Common myeloid progenitor, CD34-positive (primary cell): ENCODE measurements around the gene DOC2A. TPM values are rescaled to one million over a fixed set of nuclear protein-coding genes. Genes with fewer than 3 reads are reported as not detected.
A peak's percentile ranks its signal among the peaks of the same experiment; 100 is the strongest.

Source experiments
- CTCF ChIA-PET: fragments of 350-600 bp; sonication (Branson Sonifier 250); formaldehyde crosslinking; loops from one replicate; lab custom pipeline; 2021; ENCODE audit warnings: antibody characterized with exemption; lab: Charles Lee
- POLR2A ChIA-PET: fragments of 350-600 bp; sonication (Branson Sonifier 250); formaldehyde crosslinking; loops from one replicate; lab custom pipeline; 2021; ENCODE audit warnings: antibody characterized with exemption; lab: Charles Lee
- DNase-seq, 3 donors: peaks; one replicate each; pipeline versions ENCODE4 v3.0.0 to v3.0.0-alpha.2; 2013
- H3K27ac ChIP-seq, 2 experiments: 1 replicate in 1 of 2; 2 replicates in 1 of 2; pipeline ENCODE4 v1.7.0; 2013; ENCODE audit warnings: inconsistent platforms in 2 of 2, low read length in 2 of 2, mild to moderate bottlenecking in 2 of 2, low read depth in 1 of 2, moderate library complexity in 1 of 2; ENCODE audit not compliant: severe bottlenecking in 2 of 2, insufficient read depth in 1 of 2, poor library complexity in 1 of 2
- H3K27me3 ChIP-seq, 5 experiments: replicated peaks in 2 of 5; 1 replicate in 3 of 5; 2 replicates in 2 of 5; pipeline versions ENCODE4 v1.6.1 to v1.7.0; 2013; ENCODE audit warnings: low read length in 4 of 5, mild to moderate bottlenecking in 2 of 5, moderate library complexity in 2 of 5, inconsistent platforms in 1 of 5; ENCODE audit not compliant: insufficient read depth in 5 of 5, control insufficient read depth in 4 of 5
- H3K36me3 ChIP-seq, 4 experiments: 1 replicate in 2 of 4; 2 replicates in 2 of 4; pipeline versions ENCODE4 v1.6.1 to v1.7.0; 2013; ENCODE audit warnings: low read length in 3 of 4, control low read depth in 1 of 4, mild to moderate bottlenecking in 1 of 4; ENCODE audit not compliant: control insufficient read depth in 4 of 4, insufficient read depth in 4 of 4
- H3K4me1 ChIP-seq, 4 experiments: 1 replicate in 3 of 4; 2 replicates in 1 of 4; pipeline versions ENCODE4 v1.6.1 to v1.7.1; 2013; ENCODE audit warnings: low read length in 3 of 4, mild to moderate bottlenecking in 3 of 4, control low read depth in 1 of 4, inconsistent platforms in 1 of 4, moderate library complexity in 1 of 4; ENCODE audit not compliant: control insufficient read depth in 4 of 4, insufficient read depth in 4 of 4; ENCODE audit errors: control extremely low read depth in 1 of 4
- H3K4me3 ChIP-seq, 7 experiments: 1 replicate in 4 of 7; 2 replicates in 3 of 7; pipeline versions ENCODE4 v1.5.1 to v1.7.0; 2013; ENCODE audit warnings: mild to moderate bottlenecking in 7 of 7, low read length in 6 of 7, moderate library complexity in 6 of 7, inconsistent platforms in 2 of 7, low read depth in 2 of 7, control low read depth in 1 of 7; ENCODE audit not compliant: insufficient read depth in 4 of 7, control insufficient read depth in 1 of 7; ENCODE audit errors: extremely low read depth in 1 of 7
- H3K9me3 ChIP-seq, 5 experiments: 1 replicate in 4 of 5; 2 replicates in 1 of 5; pipeline versions ENCODE4 v1.6.1 to v1.7.1; 2013; ENCODE audit warnings: low read length in 4 of 5, mild to moderate bottlenecking in 2 of 5, inconsistent platforms in 1 of 5, low read depth in 1 of 5, moderate library complexity in 1 of 5; ENCODE audit not compliant: control insufficient read depth in 4 of 5, insufficient read depth in 2 of 5; ENCODE audit errors: control extremely low read depth in 1 of 5
- WGBS: methylation state at CpG from one replicate; pipeline ENCODE4 v1.1.5; 2013; ENCODE audit not compliant: insufficient coverage; 5-methylcytosine and 5-hydroxymethylcytosine counted together
- polyA plus RNA-seq: library from polyadenylated mRNA; unstranded; fragments of 120-200 nt; gene quantifications from one replicate; pipeline ENCODE4 v1.2.1, GENCODE V29; 2013

The DOC2A gene
- polyA plus RNA-seq: 1.7 TPM

DNA sequence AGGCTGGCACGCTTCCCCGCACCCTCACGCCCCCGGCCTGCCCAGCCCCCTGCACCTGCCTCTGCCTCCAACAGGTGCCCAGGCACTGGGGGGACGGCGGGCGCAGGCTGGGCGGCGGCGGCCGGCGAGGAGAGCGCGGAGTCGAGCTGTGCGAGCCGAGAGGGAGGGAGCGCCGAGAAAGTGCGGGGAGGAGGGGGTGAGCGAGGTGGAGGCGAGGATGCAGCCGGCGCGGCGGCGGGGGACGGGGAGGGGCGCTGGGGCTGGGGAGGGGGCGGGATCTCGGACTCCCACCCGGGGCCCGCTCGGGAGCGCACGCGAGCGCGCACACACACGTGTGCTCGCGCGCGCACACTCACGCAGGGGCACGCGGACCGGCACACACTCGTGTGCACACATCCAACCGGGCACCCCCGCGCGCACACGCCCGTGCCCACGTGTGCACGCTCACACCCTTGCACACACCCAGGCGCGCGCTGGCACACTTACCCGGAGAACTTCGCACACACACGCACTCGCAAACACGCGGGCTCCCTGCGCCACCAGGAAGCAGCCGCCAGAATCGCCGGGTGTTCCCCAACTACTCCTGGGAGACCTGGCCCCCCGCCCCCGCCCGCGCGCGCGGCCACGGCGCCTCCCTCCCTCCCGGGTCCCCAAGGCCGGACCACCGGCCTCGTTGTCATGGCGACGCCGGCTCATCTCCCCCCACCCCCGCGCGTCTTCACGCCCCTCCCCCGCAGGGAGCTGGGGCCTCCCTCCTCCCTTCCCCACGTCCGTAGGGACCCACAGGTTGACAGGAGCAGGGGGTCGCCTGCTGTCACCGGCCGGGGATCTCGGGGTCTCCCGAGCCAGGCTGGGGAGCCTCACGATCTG, at the start of gene DOC2A:
Gene DOC2A (minus strand): TSS at position 184 of the 870 bp plus-strand sequence. CDS start 805 bp downstream, outside the sequence.
- H3K36me3 ChIP-seq: peaks cover 0 to 5% (median 0%) of the 10 kb centered on the region in 4 experiments
- DNase-seq: peak in 2 of 3 donors; percentile 61 to 67
- CTCF ChIA-PET: no interaction called here
- peak within 1 kb of the TSS in 6 of 7 experiments; percentile 35 to 72 (median 64) for H3K4me3 ChIP-seq
- no peaks in the 10 kb centered on the region for H3K9me3 ChIP-seq
- H3K27me3 ChIP-seq: peaks cover 0 to 39% (median 11%) of the 10 kb centered on the region in 5 experiments
- POLR2A ChIA-PET: interaction anchor here (0.5 kb wide), 1 partner anchor 23 kb away, joined by 4 read pairs; no protein-coding TSS in a partner anchor
- H3K27ac ChIP-seq: no peak within 1 kb of the TSS
- H3K4me1 ChIP-seq: peaks cover 0 to 19% (median 17%) of the 10 kb centered on the region in 4 experiments
- 0% methylated on average over 60 of the region's 99 CpGs for WGBS

DNA sequence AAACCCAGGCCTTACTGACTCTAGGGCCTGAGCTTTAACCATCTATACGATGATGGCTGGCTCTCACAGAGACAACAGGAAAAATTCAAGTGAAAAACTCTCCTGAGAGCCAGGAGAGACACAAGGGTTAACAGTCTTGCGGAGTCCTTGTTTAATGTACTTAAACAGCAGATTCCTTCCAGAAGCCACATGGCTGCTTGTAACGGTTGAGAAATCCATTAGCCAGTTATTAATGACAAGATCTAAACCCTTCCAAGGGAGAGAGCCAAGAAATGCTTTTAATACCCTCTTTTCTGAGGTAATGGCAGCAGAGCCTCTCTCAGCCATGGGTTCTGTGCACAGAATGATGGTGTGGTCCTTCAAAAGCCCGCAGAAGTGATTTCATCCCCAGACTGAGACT, 49.5 kb upstream of the DOC2A start:
- DNase-seq: no peak
- H3K27me3 ChIP-seq: no peaks in the 10 kb centered on the region
- ChIA-PET POLR2A (no interaction called here), CTCF (interaction anchor here (0.5 to 8.5 kb wide), 3 partner anchors 18 to 186 kb away, joined by 3 to 76 read pairs (median 4); no protein-coding TSS in a partner anchor)
- H3K36me3 ChIP-seq: peaks cover 0 to 3% (median 1%) of the 10 kb centered on the region in 4 experiments
- 96% methylated on average over 4 of the region's 4 CpGs for WGBS
- peaks cover 0 to 21% (median 15%) of the 10 kb centered on the region in 4 experiments for H3K4me1 ChIP-seq
- H3K27ac ChIP-seq: no peak overlapping the region
- no peak overlapping the region for H3K4me3 ChIP-seq
- H3K9me3 ChIP-seq: no peaks in the 10 kb centered on the region

DNA sequence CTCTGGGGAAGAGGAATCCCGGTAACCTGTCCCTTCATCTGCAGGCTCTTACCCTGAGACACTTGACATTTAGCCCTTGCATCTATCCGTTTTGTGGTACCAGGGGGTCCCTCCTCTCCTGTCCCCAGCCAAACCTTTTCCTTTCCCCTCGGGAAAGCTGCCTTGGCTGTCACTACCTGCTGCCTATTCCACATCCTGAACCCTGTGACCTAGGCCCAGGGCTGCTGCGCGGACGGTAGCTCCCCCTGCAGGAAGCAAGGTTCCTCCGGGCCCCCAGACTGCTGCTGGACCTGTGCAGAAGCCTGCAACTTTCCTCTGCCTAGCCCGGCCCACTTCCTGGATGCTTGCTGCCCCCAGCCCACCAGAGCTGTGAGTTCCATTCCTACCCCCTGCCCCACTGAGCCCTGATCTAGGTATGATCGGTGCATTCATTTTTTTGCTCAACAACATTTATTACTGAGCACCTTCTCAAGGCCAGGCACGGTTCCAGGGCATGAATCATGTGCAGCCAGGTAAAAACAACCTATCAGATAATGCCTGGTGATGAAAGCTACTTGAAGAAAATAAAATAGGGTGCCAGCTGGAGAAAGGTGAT, 44.2 kb upstream of the DOC2A start:
- ChIA-PET POLR2A (interaction anchor here (1.2 kb wide), 1 partner anchor 10 kb away, joined by 11 read pairs; the partner anchor contains the start of gene ALDOA), CTCF (interaction anchor here (0.9 to 8.5 kb wide), 11 partner anchors 8 to 248 kb away, joined by 3 to 76 read pairs (median 6); partner anchors contain the start of genes ALDOA, C16orf92, TBX6 and TLCD3B)
- Histone ChIP-seq H3K4me1 (peaks cover 0 to 22% (median 12%) of the 10 kb centered on the region in 4 experiments), H3K4me3 (no peak overlapping the region), H3K9me3 (no peaks in the 10 kb centered on the region), H3K36me3 (peaks cover 0 to 3% (median 1%) of the 10 kb centered on the region in 4 experiments), H3K27ac (no peak overlapping the region), H3K27me3 (no peaks in the 10 kb centered on the region)
- DNase-seq: peak; percentile 48 to 58 (median 51)
- 17% methylated on average over 6 of the region's 10 CpGs for WGBS

DNA sequence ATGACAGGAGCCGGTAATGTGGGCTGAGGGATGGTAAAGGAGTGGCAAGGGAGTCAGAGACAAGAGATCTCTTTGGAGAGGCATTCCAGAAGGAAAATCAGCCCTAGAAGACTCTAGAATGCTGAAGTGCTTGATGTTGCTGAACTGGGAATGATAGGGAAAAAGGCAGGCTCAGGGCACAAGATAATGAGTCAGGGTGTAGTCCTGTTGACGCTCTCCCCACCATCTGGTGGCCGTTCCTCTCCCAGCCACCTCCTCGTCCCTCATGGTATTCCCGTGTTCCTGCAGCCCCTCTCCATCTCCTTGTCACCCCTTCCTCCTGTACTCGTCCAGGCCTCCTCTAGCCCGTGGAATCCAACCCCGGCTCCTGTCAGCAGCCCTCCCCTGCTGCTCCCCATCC, 43.6 kb upstream of the DOC2A start:
- WGBS: 98% methylated on average over 8 of the region's 8 CpGs
- Histone ChIP-seq H3K27me3 (no peaks in the 10 kb centered on the region), H3K4me1 (peaks cover 0 to 22% (median 12%) of the 10 kb centered on the region in 4 experiments), H3K27ac (no peak overlapping the region), H3K4me3 (no peak overlapping the region), H3K9me3 (no peaks in the 10 kb centered on the region), H3K36me3 (peaks cover 0 to 2% (median 0%) of the 10 kb centered on the region in 4 experiments)
- no peak for DNase-seq
- POLR2A ChIA-PET: interaction anchor here (0.7 to 1.2 kb wide), 2 partner anchors 11 to 1763 kb away, joined by 3 to 11 read pairs; partner anchors contain the start of gene ALDOA
- CTCF ChIA-PET: interaction anchor here (1.0 to 8.5 kb wide), 7 partner anchors 11 to 69 kb away, joined by 3 to 76 read pairs (median 16); partner anchors contain the start of genes ALDOA, TBX6 and TLCD3B

DNA sequence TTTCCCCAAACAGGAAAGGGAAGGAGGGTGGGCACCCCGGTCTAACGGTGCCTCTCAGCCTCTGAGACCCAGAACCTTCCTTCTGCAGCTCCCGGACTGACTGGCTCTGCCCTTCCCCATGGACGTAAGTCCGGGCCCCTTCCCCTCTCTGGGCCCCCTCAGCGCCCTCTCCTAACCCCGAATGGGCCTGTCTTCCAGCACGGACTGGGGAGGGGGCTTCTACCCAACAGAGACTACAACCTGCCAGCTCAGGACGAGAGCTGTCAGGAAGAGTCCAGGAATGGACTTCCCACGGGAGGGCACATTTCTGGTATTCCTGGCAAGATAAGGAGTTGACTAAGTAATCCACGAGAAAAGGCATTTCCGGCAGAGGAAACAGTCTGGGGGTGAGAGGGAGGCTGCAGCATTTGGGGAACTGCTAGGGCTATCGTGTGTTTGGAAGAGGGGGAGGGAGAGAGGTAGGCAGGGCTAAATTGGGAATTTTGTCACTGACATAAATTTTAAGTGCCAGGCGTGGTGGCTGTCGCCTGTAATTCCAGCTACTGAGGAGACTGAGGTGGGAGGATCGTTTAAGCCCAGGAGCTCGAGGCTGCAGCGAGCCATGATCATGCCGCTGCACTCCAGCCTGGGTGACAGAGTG, 42.7 kb upstream of the DOC2A start:
- WGBS: 9% methylated on average over 17 of the region's 19 CpGs
- CTCF ChIA-PET: interaction anchor here (1.2 to 8.5 kb wide), 8 partner anchors 10 to 55 kb away, joined by 3 to 76 read pairs (median 6); partner anchors contain the start of genes TBX6 and TLCD3B
- Histone ChIP-seq H3K9me3 (no peaks in the 10 kb centered on the region), H3K4me3 (peak overlapping the region; percentile 62 to 88 (median 83)), H3K36me3 (peaks cover 0 to 2% (median 0%) of the 10 kb centered on the region in 4 experiments), H3K27ac (peak overlapping the region in 1 of 2 experiments; percentile 80), H3K27me3 (no peaks in the 10 kb centered on the region), H3K4me1 (peaks cover 0 to 22% (median 12%) of the 10 kb centered on the region in 4 experiments)
- DNase-seq: peak in 1 of 3 donors; percentile 29
- POLR2A ChIA-PET: interaction anchor here (0.5 to 1.4 kb wide), 3 partner anchors 12 to 1762 kb away, joined by 3 to 11 read pairs (median 4); partner anchors contain the start of gene ALDOA
